Measurements from ENCODE around the gene ARHGAP26. TPM values are rescaled to one million over a fixed set of nuclear protein-coding genes. Genes with fewer than 3 reads are reported as not detected.

The ARHGAP26 gene
- polyA plus RNA-seq, 1 donor from 2014 or later, result 0.83 TPM

DNA sequence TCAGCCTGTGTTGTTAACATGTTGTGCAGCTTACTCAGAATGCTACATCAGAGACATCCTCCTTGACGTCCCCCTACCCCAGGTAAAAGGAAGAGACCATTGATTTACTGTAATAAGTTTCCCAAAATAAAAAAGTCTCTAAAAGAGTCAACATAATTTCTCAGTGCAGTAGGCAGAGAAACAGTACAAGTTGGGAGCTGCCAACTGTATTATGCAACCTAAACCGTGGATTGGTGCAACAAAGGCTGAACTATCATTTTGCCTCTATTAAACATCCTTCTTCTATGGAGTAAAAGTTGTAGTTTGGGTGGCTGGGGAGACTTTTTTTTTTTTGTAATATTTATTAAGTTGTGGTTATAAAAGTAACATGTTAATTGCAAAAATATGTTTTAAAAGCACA is 425.3 kb downstream of the ARHGAP26 start:
- Histone ChIP-seq H4K20me1 (ENCODE audit: insufficient read depth) (no peaks in the 10 kb centered on the region), H3F3A (ENCODE audit: insufficient read depth, low read length, poor library complexity, severe bottlenecking) (no peaks in the 10 kb centered on the region), H3K9me3 (ENCODE audit: low read length) (no peaks in the 10 kb centered on the region), H3K4me3 (ENCODE audit: low read length) (no peak overlapping the region), H3K36me3 (ENCODE audit: insufficient read depth, low read length) (no peaks in the 10 kb centered on the region), H3K27ac (ENCODE audit: low read length) (no peak overlapping the region), H3K79me2 (replicated peaks; ENCODE audit: insufficient read depth, low read length) (no peaks in the 10 kb centered on the region), H3K4me2 (ENCODE audit: low read length) (no peak overlapping the region), H3K9ac (ENCODE audit: low read length) (no peak overlapping the region), H3K27me3 (ENCODE audit: insufficient read depth, low read depth, low read length) (no peaks in the 10 kb centered on the region), H3K9me2 (ENCODE audit: insufficient read depth, low read length) (no peaks in the 10 kb centered on the region), H2AFZ (ENCODE audit: low read depth, low read length) (no peak overlapping the region)
- TF ChIP-seq EZH2 (IDR thresholded peaks at IDR 0.05; ENCODE audit: borderline replicate concordance, insufficient read depth, low read length, poor library complexity, severe bottlenecking) (no peak), EP300 (conservative IDR thresholded peaks at IDR 0.05; ENCODE audit: poor library complexity, severe bottlenecking) (no peak), SMC3 (conservative IDR thresholded peaks at IDR 0.05; ENCODE audit: poor library complexity) (no peak), POLR2AphosphoS5 (IDR thresholded peaks at IDR 0.05) (no peak), MXI1 (conservative IDR thresholded peaks at IDR 0.05; ENCODE audit: poor library complexity, severe bottlenecking) (no peak), TAF1 (IDR thresholded peaks at IDR 0.05; ENCODE audit: low read depth) (no peak), RAD21 (conservative IDR thresholded peaks at IDR 0.05) (no peak)
- TF ChIP-seq, protein P1, sequence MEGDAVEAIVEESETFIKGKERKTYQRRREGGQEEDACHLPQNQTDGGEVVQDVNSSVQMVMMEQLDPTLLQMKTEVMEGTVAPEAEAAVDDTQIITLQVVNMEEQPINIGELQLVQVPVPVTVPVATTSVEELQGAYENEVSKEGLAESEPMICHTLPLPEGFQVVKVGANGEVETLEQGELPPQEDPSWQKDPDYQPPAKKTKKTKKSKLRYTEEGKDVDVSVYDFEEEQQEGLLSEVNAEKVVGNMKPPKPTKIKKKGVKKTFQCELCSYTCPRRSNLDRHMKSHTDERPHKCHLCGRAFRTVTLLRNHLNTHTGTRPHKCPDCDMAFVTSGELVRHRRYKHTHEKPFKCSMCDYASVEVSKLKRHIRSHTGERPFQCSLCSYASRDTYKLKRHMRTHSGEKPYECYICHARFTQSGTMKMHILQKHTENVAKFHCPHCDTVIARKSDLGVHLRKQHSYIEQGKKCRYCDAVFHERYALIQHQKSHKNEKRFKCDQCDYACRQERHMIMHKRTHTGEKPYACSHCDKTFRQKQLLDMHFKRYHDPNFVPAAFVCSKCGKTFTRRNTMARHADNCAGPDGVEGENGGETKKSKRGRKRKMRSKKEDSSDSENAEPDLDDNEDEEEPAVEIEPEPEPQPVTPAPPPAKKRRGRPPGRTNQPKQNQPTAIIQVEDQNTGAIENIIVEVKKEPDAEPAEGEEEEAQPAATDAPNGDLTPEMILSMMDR (IDR thresholded peaks at IDR 0.05; ENCODE audit: poor library complexity, severe bottlenecking), result no peak
- TF ChIP-seq, protein P2, sequence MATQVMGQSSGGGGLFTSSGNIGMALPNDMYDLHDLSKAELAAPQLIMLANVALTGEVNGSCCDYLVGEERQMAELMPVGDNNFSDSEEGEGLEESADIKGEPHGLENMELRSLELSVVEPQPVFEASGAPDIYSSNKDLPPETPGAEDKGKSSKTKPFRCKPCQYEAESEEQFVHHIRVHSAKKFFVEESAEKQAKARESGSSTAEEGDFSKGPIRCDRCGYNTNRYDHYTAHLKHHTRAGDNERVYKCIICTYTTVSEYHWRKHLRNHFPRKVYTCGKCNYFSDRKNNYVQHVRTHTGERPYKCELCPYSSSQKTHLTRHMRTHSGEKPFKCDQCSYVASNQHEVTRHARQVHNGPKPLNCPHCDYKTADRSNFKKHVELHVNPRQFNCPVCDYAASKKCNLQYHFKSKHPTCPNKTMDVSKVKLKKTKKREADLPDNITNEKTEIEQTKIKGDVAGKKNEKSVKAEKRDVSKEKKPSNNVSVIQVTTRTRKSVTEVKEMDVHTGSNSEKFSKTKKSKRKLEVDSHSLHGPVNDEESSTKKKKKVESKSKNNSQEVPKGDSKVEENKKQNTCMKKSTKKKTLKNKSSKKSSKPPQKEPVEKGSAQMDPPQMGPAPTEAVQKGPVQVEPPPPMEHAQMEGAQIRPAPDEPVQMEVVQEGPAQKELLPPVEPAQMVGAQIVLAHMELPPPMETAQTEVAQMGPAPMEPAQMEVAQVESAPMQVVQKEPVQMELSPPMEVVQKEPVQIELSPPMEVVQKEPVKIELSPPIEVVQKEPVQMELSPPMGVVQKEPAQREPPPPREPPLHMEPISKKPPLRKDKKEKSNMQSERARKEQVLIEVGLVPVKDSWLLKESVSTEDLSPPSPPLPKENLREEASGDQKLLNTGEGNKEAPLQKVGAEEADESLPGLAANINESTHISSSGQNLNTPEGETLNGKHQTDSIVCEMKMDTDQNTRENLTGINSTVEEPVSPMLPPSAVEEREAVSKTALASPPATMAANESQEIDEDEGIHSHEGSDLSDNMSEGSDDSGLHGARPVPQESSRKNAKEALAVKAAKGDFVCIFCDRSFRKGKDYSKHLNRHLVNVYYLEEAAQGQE (IDR thresholded peaks at IDR 0.05; ENCODE audit: borderline replicate concordance), result no peak

DNA sequence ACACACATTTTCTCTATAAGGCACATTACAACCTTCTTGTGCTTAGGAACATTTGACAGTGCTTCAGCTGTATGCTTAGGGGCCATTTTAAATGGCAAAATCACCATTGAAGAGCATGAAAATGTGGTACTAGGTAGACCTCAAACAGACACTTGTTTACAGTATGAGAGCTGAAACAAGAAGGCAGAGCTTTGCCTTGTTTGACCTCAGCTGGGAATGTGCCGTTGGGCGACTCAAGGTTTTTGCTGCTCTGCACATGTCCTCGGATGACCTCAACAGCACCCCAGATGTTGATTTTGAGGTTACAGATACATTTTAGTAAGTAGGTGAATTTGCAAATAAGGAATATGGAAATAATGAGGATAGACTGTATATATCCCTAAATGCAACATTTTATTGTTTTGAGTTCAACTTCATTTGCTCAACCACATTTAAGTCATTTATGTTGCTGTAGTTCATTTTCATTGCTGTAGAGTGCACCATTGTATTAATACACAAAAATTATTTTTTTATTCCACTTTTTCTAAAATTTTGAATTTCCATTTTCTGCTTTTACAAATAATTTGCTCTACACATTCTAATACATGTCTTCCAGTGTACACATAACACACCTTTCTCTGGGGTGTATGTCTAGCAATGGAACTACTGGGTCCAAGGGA is 426.6 kb downstream of the ARHGAP26 start:
- no peaks in the 10 kb centered on the region for H3K36me3 ChIP-seq (ENCODE audit: insufficient read depth, low read length)
- H3K4me2 ChIP-seq (ENCODE audit: low read length), result no peak overlapping the region
- H4K20me1 ChIP-seq (ENCODE audit: insufficient read depth), result no peaks in the 10 kb centered on the region
- H3K9ac ChIP-seq (ENCODE audit: low read length), result no peak overlapping the region
- TF ChIP-seq, protein P1 (IDR thresholded peaks at IDR 0.05; ENCODE audit: poor library complexity, severe bottlenecking), result no peak
- TF ChIP-seq MXI1 (conservative IDR thresholded peaks at IDR 0.05; ENCODE audit: poor library complexity, severe bottlenecking), result no peak
- no peak for TF ChIP-seq SMC3 (conservative IDR thresholded peaks at IDR 0.05; ENCODE audit: poor library complexity)
- TF ChIP-seq EZH2 (IDR thresholded peaks at IDR 0.05; ENCODE audit: borderline replicate concordance, insufficient read depth, low read length, poor library complexity, severe bottlenecking), result no peak
- no peak for TF ChIP-seq EP300 (conservative IDR thresholded peaks at IDR 0.05; ENCODE audit: poor library complexity, severe bottlenecking)
- TF ChIP-seq, protein P2 (IDR thresholded peaks at IDR 0.05; ENCODE audit: borderline replicate concordance), result no peak
- no peak for TF ChIP-seq RAD21 (conservative IDR thresholded peaks at IDR 0.05)
- TF ChIP-seq TAF1 (IDR thresholded peaks at IDR 0.05; ENCODE audit: low read depth), result no peak
- TF ChIP-seq POLR2AphosphoS5 (IDR thresholded peaks at IDR 0.05), result no peak
- H2AFZ ChIP-seq (ENCODE audit: low read depth, low read length), result no peak overlapping the region
- H3K27ac ChIP-seq (ENCODE audit: low read length), result no peak overlapping the region
- no peaks in the 10 kb centered on the region for H3F3A ChIP-seq (ENCODE audit: insufficient read depth, low read length, poor library complexity, severe bottlenecking)
- H3K4me3 ChIP-seq (ENCODE audit: low read length), result no peak overlapping the region
- H3K79me2 ChIP-seq (replicated peaks; ENCODE audit: insufficient read depth, low read length), result no peaks in the 10 kb centered on the region
- H3K9me3 ChIP-seq (ENCODE audit: low read length), result no peaks in the 10 kb centered on the region
- no peaks in the 10 kb centered on the region for H3K27me3 ChIP-seq (ENCODE audit: insufficient read depth, low read depth, low read length)
- H3K9me2 ChIP-seq (ENCODE audit: insufficient read depth, low read length), result no peaks in the 10 kb centered on the region
